ENCODE results near the gene NUBP2.

Gene NUBP2

DNA sequence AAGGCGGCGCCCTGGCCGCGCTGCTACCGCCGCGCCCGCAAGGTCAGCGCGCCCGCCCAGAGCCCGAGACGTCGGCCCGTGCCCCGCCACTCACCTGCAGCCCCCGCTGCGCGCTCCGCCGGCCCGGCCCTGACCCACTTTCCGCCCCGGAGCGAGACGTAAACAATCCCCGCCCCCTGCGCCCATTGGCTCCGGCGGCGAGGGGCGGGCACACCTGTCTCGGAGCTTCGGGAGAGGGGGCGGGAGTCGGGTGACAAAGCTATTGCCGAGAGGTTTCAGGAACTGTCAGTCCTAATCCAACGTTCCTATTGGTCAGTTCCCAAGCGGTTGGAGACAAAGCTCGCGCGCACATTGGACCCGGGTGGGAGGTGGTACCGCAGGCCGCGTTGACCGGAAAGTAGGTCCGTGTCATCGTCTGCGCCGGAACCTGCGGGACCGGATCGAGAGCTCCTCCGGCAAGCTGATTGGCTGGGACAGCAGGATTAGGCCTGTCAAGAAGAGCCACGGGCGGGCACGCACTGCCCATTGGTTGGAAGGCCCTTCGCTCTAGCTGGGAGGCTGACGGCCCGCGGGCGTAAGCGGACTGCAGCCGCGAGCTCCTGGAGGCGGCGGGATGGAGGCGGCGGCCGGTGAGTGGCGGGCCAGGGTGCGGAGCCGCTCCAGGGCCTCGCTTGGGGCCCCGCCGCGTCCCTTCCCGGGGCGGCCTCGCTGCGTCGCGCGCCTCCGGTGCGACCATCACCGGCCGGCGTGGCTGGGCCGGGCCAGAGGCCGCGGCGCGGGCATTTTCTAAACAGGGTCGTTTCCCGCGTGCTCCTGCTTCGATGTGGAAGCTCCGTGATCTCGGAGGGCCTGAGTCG, at the start of gene NUBP2, which contains the start of gene SPSB3:
NUBP2 (plus strand) TSS at position 553 of the 857 bp plus-strand sequence; CDS start at position 614, 61 bp downstream.
SPSB3 (minus strand) TSS at position 164 of the 857 bp plus-strand sequence. CDS start 1,088 bp downstream, outside the sequence.
- H3K4me3 ChIP-seq (ENCODE audit: low read depth, low read length): peak within 1 kb of the TSS; percentile 83
- DNase-seq (ENCODE audit: low read depth): peak; percentile 100
- no peak for TF ChIP-seq CTCF (IDR thresholded peaks at IDR 0.05; ENCODE audit: low read depth, low read length, missing control alignments)
- in situ Hi-C loops (cut with HindIII; ENCODE audit: low sequenced_read_pairs): no loop called here

DNA sequence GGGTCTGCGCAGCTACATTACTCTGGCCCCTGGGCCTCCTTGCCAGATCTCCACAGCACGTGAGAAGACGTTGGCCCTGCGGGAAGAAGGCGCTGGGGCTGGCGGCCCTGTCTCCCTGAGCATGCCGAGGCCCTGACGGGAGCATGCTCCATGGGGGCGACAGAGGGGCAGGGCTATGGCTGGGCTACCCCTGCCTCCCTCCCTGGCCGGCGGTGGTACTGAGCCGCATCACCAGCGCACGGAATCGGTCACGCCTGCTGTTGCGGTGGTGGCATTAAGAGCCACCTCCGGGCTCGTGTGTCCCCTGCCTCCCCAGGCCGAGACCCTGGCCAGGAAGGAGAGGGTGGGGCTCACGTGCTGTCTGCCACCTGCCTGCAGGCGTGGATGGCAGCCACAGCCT, 48.6 kb upstream of the NUBP2 start:
- no peak for DNase-seq (ENCODE audit: low read depth)
- no peak for TF ChIP-seq CTCF (IDR thresholded peaks at IDR 0.05; ENCODE audit: low read depth, low read length, missing control alignments)
- in situ Hi-C loops (cut with HindIII; ENCODE audit: low sequenced_read_pairs): no loop called here
- no peak overlapping the region for H3K4me3 ChIP-seq (ENCODE audit: low read depth, low read length)

DNA sequence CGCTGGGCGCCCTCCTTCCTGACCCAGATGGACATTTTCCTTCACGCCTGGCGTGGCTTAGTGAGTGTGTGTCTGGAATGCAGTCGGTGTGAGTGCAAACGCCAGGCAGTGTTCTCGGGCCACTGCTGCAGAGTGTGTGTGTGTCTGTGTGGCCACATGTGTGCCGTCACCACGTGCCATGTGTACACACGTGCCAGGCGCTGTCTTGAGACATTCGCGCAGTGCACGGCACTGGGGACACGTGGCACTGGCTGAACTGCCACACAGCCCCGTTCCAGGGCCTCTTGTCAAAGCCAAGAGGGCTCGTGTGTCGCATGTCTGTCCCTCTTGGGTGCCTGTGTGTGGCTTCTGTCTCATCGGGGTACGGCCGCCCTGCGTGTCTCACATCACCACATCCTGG, 47.9 kb upstream of the NUBP2 start:
- in situ Hi-C loops (cut with HindIII; ENCODE audit: low sequenced_read_pairs): no loop called here
- TF ChIP-seq CTCF (IDR thresholded peaks at IDR 0.05; ENCODE audit: low read depth, low read length, missing control alignments): no peak
- no peak for DNase-seq (ENCODE audit: low read depth)
- H3K4me3 ChIP-seq (ENCODE audit: low read depth, low read length): no peak overlapping the region

DNA sequence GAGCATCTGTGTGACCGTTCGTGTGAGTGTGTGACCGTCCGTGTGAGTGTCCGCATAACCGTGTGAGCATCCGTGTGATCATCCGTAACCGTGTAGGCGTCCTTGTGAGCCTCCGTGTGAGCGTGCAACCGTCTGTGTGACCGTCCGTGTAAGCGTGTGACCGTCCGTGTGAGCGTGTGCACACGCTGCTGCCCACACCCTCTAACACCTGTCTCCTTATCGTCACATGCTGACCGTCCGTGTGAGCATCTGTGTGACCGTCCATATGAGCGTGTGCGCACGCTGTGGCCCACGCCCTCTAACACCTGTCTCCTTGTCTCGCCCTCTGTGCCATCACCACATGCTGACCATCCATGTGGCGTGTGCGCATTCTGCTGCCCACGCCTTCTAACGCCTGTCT, 42.5 kb upstream of the NUBP2 start:
- H3K4me3 ChIP-seq (ENCODE audit: low read depth, low read length): no peak overlapping the region
- no peak for DNase-seq (ENCODE audit: low read depth)
- no peak for TF ChIP-seq CTCF (IDR thresholded peaks at IDR 0.05; ENCODE audit: low read depth, low read length, missing control alignments)
- in situ Hi-C loops (cut with HindIII; ENCODE audit: low sequenced_read_pairs): loop anchor here (10.0 kb wide), 1 partner anchor 55 kb away; no protein-coding TSS in a partner anchor

- no peak for TF ChIP-seq CTCF (IDR thresholded peaks at IDR 0.05; ENCODE audit: low read depth, low read length, missing control alignments)
- no peak for DNase-seq (ENCODE audit: low read depth)
- in situ Hi-C loops (cut with HindIII; ENCODE audit: low sequenced_read_pairs): loop anchor here (10.0 kb wide), 1 partner anchor 56 kb away; no protein-coding TSS in a partner anchor
- H3K4me3 ChIP-seq (ENCODE audit: low read depth, low read length): no peak overlapping the region
These were observed 41.8 kb upstream of the NUBP2 start for GRCh38 chr16:1740781-1741490.

- in situ Hi-C loops (cut with HindIII; ENCODE audit: low sequenced_read_pairs): loop anchor here (10.0 kb wide), 1 partner anchor 57 kb away; no protein-coding TSS in a partner anchor
- DNase-seq (ENCODE audit: low read depth): no peak
- TF ChIP-seq CTCF (IDR thresholded peaks at IDR 0.05; ENCODE audit: low read depth, low read length, missing control alignments): no peak
- H3K4me3 ChIP-seq (ENCODE audit: low read depth, low read length): no peak overlapping the region
These were observed 41.1 kb upstream of the NUBP2 start for GRCh38 chr16:1741553-1742165.

Data from astrocyte of the cerebellum (primary cell).